IMR-90 (cell line): ENCODE data around the gene SIPA1L3. TPM values are rescaled to one million over a fixed set of nuclear protein-coding genes. Genes with fewer than 3 reads are reported as not detected.

Experiments
- ATAC-seq: fragments of 200-7000 bp; cut with Tn5 transposase; 2 replicates; pipeline ENCODE4 v1.9.1; 2020; ENCODE audit warnings: low read depth, mild to moderate bottlenecking, moderate library complexity
- BruUV-seq: library from RNA; stranded (reverse); fragments of 400-500 nt; replicated peaks from 2 replicates; lab custom pipeline; 2021; lab: Mats Ljungman, UMichigan
- CTCF ChIA-PET: fragments of 300-600 bp; formaldehyde crosslinking; extraction: SDS; loops from one replicate; lab custom pipeline; 2021; ENCODE audit warnings: antibody characterized with exemption; lab: Yijun Ruan, JAX
- POLR2A ChIA-PET: fragments of 300-600 bp; sonication (Branson Sonifier 250); formaldehyde crosslinking; loops from one replicate; lab custom pipeline; 2022; ENCODE audit warnings: antibody characterized with exemption; ENCODE audit not compliant: unreplicated experiment; lab: Charles Lee
- DNase-seq: peaks from one replicate; pipeline ENCODE4 v3.0.0; 2013
- H2AFZ ChIP-seq: replicated peaks from 2 replicates; pipeline ENCODE3; 2013; ENCODE audit warnings: low read length, mild to moderate bottlenecking; ENCODE audit not compliant: poor library complexity
- H2AK5ac ChIP-seq: 2 replicates; pipeline ENCODE4 v1.6.1; 2013; ENCODE audit warnings: low read depth, low read length, inconsistent platforms
- H2AK9ac ChIP-seq: replicated peaks from 2 replicates; pipeline ENCODE3; 2013; ENCODE audit warnings: mild to moderate bottlenecking, low read depth, low read length, moderate library complexity; ENCODE audit not compliant: poor library complexity
- H2BK120ac ChIP-seq: 2 replicates; pipeline ENCODE4 v1.6.1; 2013; ENCODE audit warnings: low read depth, low read length, inconsistent platforms
- H2BK15ac ChIP-seq: 3 replicates; pipeline ENCODE4 v1.6.1; 2013; ENCODE audit warnings: low read depth, low read length, inconsistent platforms
- H2BK20ac ChIP-seq: 2 replicates; pipeline ENCODE4 v1.6.1; 2013; ENCODE audit warnings: low read depth, mild to moderate bottlenecking, inconsistent platforms, low read length, moderate library complexity
- H2BK5ac ChIP-seq: 2 replicates; pipeline ENCODE4 v1.6.1; 2013; ENCODE audit warnings: mild to moderate bottlenecking, low read depth, low read length, inconsistent platforms; ENCODE audit not compliant: poor library complexity, severe bottlenecking
- H3K14ac ChIP-seq: replicated peaks from 2 replicates; pipeline ENCODE4 v1.6.1; 2013; ENCODE audit warnings: low read depth, low read length, inconsistent platforms
- H3K18ac ChIP-seq: 2 replicates; pipeline ENCODE4 v1.6.1; 2013; ENCODE audit warnings: low read depth, low read length, control low read depth
- H3K23ac ChIP-seq: 2 replicates; pipeline ENCODE4 v1.6.1; 2013; ENCODE audit warnings: low read depth, low read length, inconsistent platforms
- H3K27ac ChIP-seq: 2 replicates; pipeline ENCODE4 v1.5.1; 2013; ENCODE audit warnings: mild to moderate bottlenecking, control low read depth, low read length; ENCODE audit not compliant: insufficient read depth
- H3K27me3 ChIP-seq: 2 replicates; pipeline ENCODE4 v1.6.1; 2013; ENCODE audit warnings: low read length; ENCODE audit not compliant: control insufficient read depth, insufficient read depth
- H3K36me3 ChIP-seq: 2 replicates; pipeline ENCODE4 v1.6.1; 2013; ENCODE audit warnings: low read length, mixed read lengths; ENCODE audit not compliant: control insufficient read depth, insufficient read depth
- H3K4ac ChIP-seq: 2 replicates; pipeline ENCODE4 v1.6.1; 2013; ENCODE audit warnings: low read depth, low read length, inconsistent platforms
- H3K4me1 ChIP-seq: 2 replicates; pipeline ENCODE4 v1.6.1; 2013; ENCODE audit warnings: low read length, mixed read lengths; ENCODE audit not compliant: control insufficient read depth, insufficient read depth
- H3K4me2 ChIP-seq: 2 replicates; pipeline ENCODE4 v1.6.1; 2013; ENCODE audit warnings: low read depth, mild to moderate bottlenecking, control low read depth, low read length, moderate library complexity
- H3K4me3 ChIP-seq: 2 replicates; pipeline ENCODE4 v1.5.1; 2013; ENCODE audit warnings: low read depth, mild to moderate bottlenecking, control low read depth, low read length, moderate library complexity; ENCODE audit not compliant: insufficient read depth
- H3K56ac ChIP-seq: 2 replicates; pipeline ENCODE4 v1.6.1; 2013; ENCODE audit warnings: low read length, inconsistent platforms; ENCODE audit not compliant: insufficient read depth; ENCODE audit errors: extremely low read depth
- H3K79me1 ChIP-seq, 2 experiments: 2 replicates each; pipeline ENCODE4 v1.6.1; 2013; ENCODE audit warnings: low read length in 2 of 2, inconsistent platforms in 1 of 2, low read depth in 1 of 2
- H3K9ac ChIP-seq: 2 replicates; pipeline ENCODE4 v1.6.1; 2013; ENCODE audit warnings: low read depth, low read length, control low read depth
- H3K9me1 ChIP-seq: 2 replicates; pipeline ENCODE4 v1.6.1; 2013; ENCODE audit warnings: low read length, inconsistent platforms; ENCODE audit not compliant: insufficient read depth
- H3K9me3 ChIP-seq: 2 replicates; pipeline ENCODE4 v1.6.1; 2013; ENCODE audit warnings: low read length; ENCODE audit not compliant: control insufficient read depth, insufficient read depth
- H4K20me1 ChIP-seq: 2 replicates; pipeline ENCODE4 v1.6.1; 2013; ENCODE audit warnings: low read length, inconsistent platforms; ENCODE audit not compliant: insufficient read depth
- H4K5ac ChIP-seq: 2 replicates; pipeline ENCODE4 v1.6.1; 2013; ENCODE audit warnings: mild to moderate bottlenecking, low read depth, low read length, control low read depth
- H4K8ac ChIP-seq, 2 experiments: 2 replicates each; pipeline ENCODE4 v1.6.1; 2013; ENCODE audit warnings: low read depth in 2 of 2, low read length in 2 of 2, control low read depth in 1 of 2, inconsistent platforms in 1 of 2
- H4K91ac ChIP-seq: 2 replicates; pipeline ENCODE4 v1.6.1; 2013; ENCODE audit warnings: low read depth, low read length, inconsistent platforms; ENCODE audit not compliant: insufficient read depth
- BHLHE40 ChIP-seq: fragments of 150-350 bp; IDR thresholded peaks from 2 replicates; pipeline ENCODE4 v1.6.1; 2016; ENCODE audit warnings: mild to moderate bottlenecking, low read depth, low read length
- CEBPB ChIP-seq: IDR thresholded peaks from 2 replicates; pipeline ENCODE4 v1.6.1; 2012; ENCODE audit warnings: low read depth, low read length, improper control_type of control experiment
- CHD1 ChIP-seq: IDR thresholded peaks from 2 replicates; pipeline ENCODE4 v1.6.1; 2012; ENCODE audit warnings: low read depth, low read length, improper control_type of control experiment
- CTCF ChIP-seq: conservative IDR thresholded peaks from 2 replicates; pipeline ENCODE4 v1.5.1; 2012; ENCODE audit warnings: mild to moderate bottlenecking, low read depth, low read length, improper control_type of control experiment
- FOS ChIP-seq: fragments of 150-350 bp; IDR thresholded peaks from 2 replicates; pipeline ENCODE4 v1.6.1; 2016; ENCODE audit warnings: low read depth, low read length
- MAZ ChIP-seq: IDR thresholded peaks from 2 replicates; pipeline ENCODE4 v1.6.1; 2012; ENCODE audit warnings: low read depth, mild to moderate bottlenecking, low read length, improper control_type of control experiment, moderate library complexity, borderline replicate concordance
- MXI1 ChIP-seq: IDR thresholded peaks from 2 replicates; pipeline ENCODE4 v1.6.1; 2012; ENCODE audit warnings: low read depth, mild to moderate bottlenecking, low read length, moderate library complexity, borderline replicate concordance
- POLR2A ChIP-seq: IDR thresholded peaks from 2 replicates; pipeline ENCODE4 v1.6.1; 2012; ENCODE audit warnings: mild to moderate bottlenecking, low read depth, low read length
- RAD21 ChIP-seq: IDR thresholded peaks from 2 replicates; pipeline ENCODE4 v1.6.1; 2012; ENCODE audit warnings: low read length, improper control_type of control experiment
- RCOR1 ChIP-seq: IDR thresholded peaks from 2 replicates; pipeline ENCODE4 v1.6.1; 2012; ENCODE audit warnings: mild to moderate bottlenecking, low read length, improper control_type of control experiment; ENCODE audit not compliant: insufficient replicate concordance
- RFX5 ChIP-seq: IDR thresholded peaks from 2 replicates; pipeline ENCODE4 v1.8.0; 2012; ENCODE audit warnings: low read depth, mild to moderate bottlenecking, low read length, moderate library complexity
- USF2 ChIP-seq: fragments of 150-350 bp; IDR thresholded peaks from 2 replicates; pipeline ENCODE4 v1.6.1; 2017; ENCODE audit warnings: mild to moderate bottlenecking, antibody characterized with exemption, low read length, low read depth
- WGBS, 2 experiments: methylation state at CpG; one replicate each; pipeline versions ENCODE4 v1.1.5 to v1.1.7; 2013; ENCODE audit warnings: missing lambda C conversion rate in 2 of 2; ENCODE audit not compliant: insufficient read length in 1 of 2; ENCODE audit errors: extremely low coverage in 2 of 2; 5-methylcytosine and 5-hydroxymethylcytosine counted together
- dilution Hi-C: fragments of 300-500 bp; cut with HindIII; formaldehyde crosslinking; loops from one replicate; pipeline ENCODE4 v1.14.3; 2018; ENCODE audit warnings: low sequenced_read_pairs; ENCODE audit not compliant: unreplicated experiment
- in situ Hi-C: fragments of 300-500 bp; cut with MboI; formaldehyde crosslinking; loops from 3 replicates; pipeline ENCODE4 v1.14.3; 2019; ENCODE audit warnings: low sequenced_read_pairs, inconsistent platforms, mixed read lengths
- intact Hi-C: fragments of 100-400 bp; cut with micrococcal nuclease; formaldehyde crosslinking; loops from 2 replicates; pipeline ENCODE4 v1.10.0; 2022
- polyA plus RNA-seq, 3 experiments: library from polyadenylated mRNA; depleted of rRNA; stranded (reverse); fragments of >200 nt; gene quantifications; 2 replicates each; pipeline ENCODE4 v1.2.3, GENCODE V29; 2012; ENCODE audit warnings: low replicate concordance in 1 of 3
- total RNA-seq: library from RNA; depleted of rRNA; stranded (reverse); fragments of >200 nt; gene quantifications from 2 replicates; pipeline ENCODE4 v1.2.3, GENCODE V29; 2012

The SIPA1L3 gene
- total and polyA plus RNA-seq, 2 of the 4 experiments (the other 2 are of a cell fraction): 4.1 to 9.4 TPM

GRCh38 chr19:38055010-38055409 lies 148.0 kb downstream of the SIPA1L3 start:
- peaks cover 11% of the 10 kb centered on the region for H3K4me1 ChIP-seq
- H2BK5ac ChIP-seq: no peak overlapping the region
- peak overlapping the region in 1 of 2 experiments; percentile 24; a peak in 2 of 4 replicates for H4K8ac ChIP-seq
- H3K14ac ChIP-seq: peak overlapping the region; percentile 46; the same call in 1 of the 2 replicates
- ATAC-seq (no peak), DNase-seq (no peak)
- H3K4me2 ChIP-seq: no peak overlapping the region
- 77% methylated on average over 4 of the region's 9 CpGs; no CpG with 5 or more reads in 1 of the 2 experiments for WGBS, 2 experiments
- ChIA-PET CTCF (interaction anchor here (1.5 kb wide), 1 partner anchor 11 kb away, joined by 5 read pairs; no protein-coding TSS in a partner anchor), POLR2A (no interaction called here)
- BruUV-seq: no TSS peak
- H3K18ac ChIP-seq: no peak overlapping the region
- H3K23ac ChIP-seq: no peak overlapping the region
- H2BK20ac ChIP-seq: no peak overlapping the region
- H2AK9ac ChIP-seq: no peak overlapping the region
- TF ChIP-seq CHD1 (no peak), CEBPB (no peak), USF2 (no peak), CTCF (no peak), POLR2A (no peak), BHLHE40 (no peak), MAZ (no peak), RAD21 (no peak), FOS (no peak), MXI1 (no peak), RFX5 (no peak), RCOR1 (no peak)
- H4K91ac ChIP-seq: no peak overlapping the region
- H3K4ac ChIP-seq: no peak overlapping the region
- H3K36me3 ChIP-seq: no peaks in the 10 kb centered on the region
- H3K4me3 ChIP-seq: no peak overlapping the region
- in situ Hi-C loops: no loop called here
- H2AFZ ChIP-seq: no peak overlapping the region
- no peaks in the 10 kb centered on the region for H3K27me3 ChIP-seq
- H3K9me3 ChIP-seq: no peaks in the 10 kb centered on the region
- no peak overlapping the region for H2BK15ac ChIP-seq
- no peaks in the 10 kb centered on the region for H4K20me1 ChIP-seq
- H2BK120ac ChIP-seq: peak overlapping the region; percentile 10
- dilution Hi-C loops: no loop called here
- no peak overlapping the region for H4K5ac ChIP-seq
- peaks cover 14 to 86% of the 10 kb centered on the region in 2 experiments for H3K79me1 ChIP-seq
- H3K9ac ChIP-seq: no peak overlapping the region
- H3K56ac ChIP-seq: no peak overlapping the region
- H3K9me1 ChIP-seq: peaks cover 5% of the 10 kb centered on the region; the same call in 1 of the 2 replicates
- peak overlapping the region; percentile 64; the same call in 1 of the 2 replicates for H2AK5ac ChIP-seq
- intact Hi-C loops: no loop called here
- H3K27ac ChIP-seq: no peak overlapping the region
